GM19099 (cell line): ENCODE measurements around the gene ACOT4.

ENCODE experiments used
- POLR2A ChIP-seq: IDR thresholded peaks from 3 replicates; pipeline ENCODE4 v1.6.1; 2011; ENCODE audit warnings: low read depth; ENCODE audit not compliant: insufficient read length; ENCODE audit errors: extremely low read depth

The ACOT4 gene

GRCh38 chr14:73612339-73613045 is 20.8 kb downstream of the ACOT4 start, which contains the start of gene ACOT6:
ACOT6 (plus strand) TSS chr14:73612517; CDS start chr14:73612572, 55 bp downstream.
- TF ChIP-seq POLR2A: peak; percentile 44

GRCh38 chr14:73613046-73613383 is 21.3 kb downstream of the ACOT4 start:
- TF ChIP-seq POLR2A: no peak

GRCh38 chr14:73613419-73613963 is 21.8 kb downstream of the ACOT4 start:
- no peak for TF ChIP-seq POLR2A

GRCh38 chr14:73616831-73617230 is 25.2 kb downstream of the ACOT4 start:
- no peak for TF ChIP-seq POLR2A

- TF ChIP-seq POLR2A: no peak
Measured at GRCh38 chr14:73619524-73619923, 27.9 kb downstream of the ACOT4 start.

GRCh38 chr14:73620268-73620667 is 28.6 kb downstream of the ACOT4 start:
- TF ChIP-seq POLR2A: no peak

GRCh38 chr14:73623504-73624054 is 31.9 kb downstream of the ACOT4 start:
- no peak for TF ChIP-seq POLR2A

- TF ChIP-seq POLR2A: no peak
Measured at GRCh38 chr14:73625706-73626105, 34.0 kb downstream of the ACOT4 start.

GRCh38 chr14:73627151-73627558 is 35.5 kb downstream of the ACOT4 start:
- no peak for TF ChIP-seq POLR2A

GRCh38 chr14:73630009-73630780 is 38.5 kb downstream of the ACOT4 start:
- no peak for TF ChIP-seq POLR2A

- no peak for TF ChIP-seq POLR2A
Measured at GRCh38 chr14:73633116-73634010, 41.7 kb downstream of the ACOT4 start.

- TF ChIP-seq POLR2A: no peak
Measured at GRCh38 chr14:73634011-73634833, 42.5 kb downstream of the ACOT4 start.

- no peak for TF ChIP-seq POLR2A
Measured at GRCh38 chr14:73637830-73638229, 46.2 kb downstream of the ACOT4 start.
